Astrocyte of the spinal cord (primary cell): ENCODE measurements around the gene PKMYT1.

ENCODE experiments used
- DNase-seq: peaks from one replicate; pipeline ENCODE4 v3.0.0; 2011; ENCODE audit warnings: low read depth, low spot score
- H3K4me3 ChIP-seq: 2 replicates; pipeline ENCODE4 v1.5.1; 2011; ENCODE audit warnings: low read depth, mild to moderate bottlenecking, low read length, moderate library complexity
- in situ Hi-C: cut with HindIII; loops from 2 replicates; pipeline ENCODE4 v1.10.0; 2017; ENCODE audit warnings: low sequenced_read_pairs
- TF ChIP-seq, protein P1 (sequence below): IDR thresholded peaks from 2 replicates; pipeline ENCODE4 v1.5.1; 2012; ENCODE audit warnings: low read depth, mild to moderate bottlenecking, low read length, inconsistent platforms

The PKMYT1 gene

GRCh38 chr16:3022684-3023414 is 42.6 kb upstream of the PKMYT1 start:
- H3K4me3 ChIP-seq, result peak overlapping the region; percentile 80
- DNase-seq, result peak; percentile 51
- TF ChIP-seq, protein P1, sequence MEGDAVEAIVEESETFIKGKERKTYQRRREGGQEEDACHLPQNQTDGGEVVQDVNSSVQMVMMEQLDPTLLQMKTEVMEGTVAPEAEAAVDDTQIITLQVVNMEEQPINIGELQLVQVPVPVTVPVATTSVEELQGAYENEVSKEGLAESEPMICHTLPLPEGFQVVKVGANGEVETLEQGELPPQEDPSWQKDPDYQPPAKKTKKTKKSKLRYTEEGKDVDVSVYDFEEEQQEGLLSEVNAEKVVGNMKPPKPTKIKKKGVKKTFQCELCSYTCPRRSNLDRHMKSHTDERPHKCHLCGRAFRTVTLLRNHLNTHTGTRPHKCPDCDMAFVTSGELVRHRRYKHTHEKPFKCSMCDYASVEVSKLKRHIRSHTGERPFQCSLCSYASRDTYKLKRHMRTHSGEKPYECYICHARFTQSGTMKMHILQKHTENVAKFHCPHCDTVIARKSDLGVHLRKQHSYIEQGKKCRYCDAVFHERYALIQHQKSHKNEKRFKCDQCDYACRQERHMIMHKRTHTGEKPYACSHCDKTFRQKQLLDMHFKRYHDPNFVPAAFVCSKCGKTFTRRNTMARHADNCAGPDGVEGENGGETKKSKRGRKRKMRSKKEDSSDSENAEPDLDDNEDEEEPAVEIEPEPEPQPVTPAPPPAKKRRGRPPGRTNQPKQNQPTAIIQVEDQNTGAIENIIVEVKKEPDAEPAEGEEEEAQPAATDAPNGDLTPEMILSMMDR, result no peak
- in situ Hi-C loops, result no loop called here

DNA sequence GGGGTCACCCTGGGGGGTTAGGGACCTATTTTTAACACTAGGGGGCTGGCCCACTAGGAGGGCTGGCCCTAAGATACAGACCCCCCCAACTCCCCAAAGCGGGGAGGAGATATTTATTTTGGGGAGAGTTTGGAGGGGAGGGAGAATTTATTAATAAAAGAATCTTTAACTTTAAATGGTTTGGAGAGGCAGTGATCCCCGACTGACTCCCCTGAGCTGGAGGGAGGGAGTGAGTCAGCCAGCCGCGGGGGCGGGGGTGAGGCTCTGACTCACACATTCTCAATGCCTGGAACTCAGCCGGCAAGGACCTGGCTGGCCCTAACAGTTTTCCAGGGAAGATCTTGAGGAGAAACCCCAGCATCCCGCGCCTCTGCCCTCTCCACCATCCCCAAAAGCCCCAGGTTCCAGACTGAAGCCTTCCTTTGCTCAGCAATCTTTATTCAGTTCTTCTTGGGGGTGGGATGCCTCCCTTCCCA is 42.0 kb upstream of the PKMYT1 start:
- TF ChIP-seq, protein P1, result no peak
- H3K4me3 ChIP-seq, result peak overlapping the region; percentile 80
- DNase-seq, result peak; percentile 97
- in situ Hi-C loops, result no loop called here

DNA sequence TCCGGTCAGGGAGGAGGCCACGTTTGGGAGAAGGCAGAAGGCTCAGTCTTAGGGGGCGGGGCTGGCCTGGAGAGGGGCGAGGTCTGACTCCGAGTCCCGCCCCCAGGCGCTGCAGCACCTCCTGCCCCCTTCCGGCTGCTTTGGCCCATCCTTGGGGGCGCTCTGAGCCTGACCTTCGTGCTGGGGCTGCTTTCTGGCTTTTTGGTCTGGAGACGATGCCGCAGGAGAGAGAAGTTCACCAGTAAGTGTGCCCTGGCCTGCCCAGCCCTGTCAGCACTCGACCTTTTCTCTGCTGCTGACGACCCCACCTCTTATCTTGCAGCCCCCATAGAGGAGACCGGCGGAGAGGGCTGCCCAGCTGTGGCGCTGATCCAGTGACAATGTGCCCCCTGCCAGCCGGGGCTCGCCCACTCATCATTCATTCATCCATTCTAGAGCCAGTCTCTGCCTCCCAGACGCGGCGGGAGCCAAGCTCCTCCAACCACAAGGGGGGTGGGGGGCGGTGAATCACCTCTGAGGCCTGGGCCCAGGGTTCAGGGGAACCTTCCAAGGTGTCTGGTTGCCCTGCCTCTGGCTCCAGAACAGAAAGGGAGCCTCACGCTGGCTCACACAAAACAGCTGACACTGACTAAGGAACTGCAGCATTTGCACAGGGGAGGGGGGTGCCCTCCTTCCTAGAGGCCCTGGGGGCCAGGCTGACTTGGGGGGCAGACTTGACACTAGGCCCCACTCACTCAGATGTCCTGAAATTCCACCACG is 41.4 kb upstream of the PKMYT1 start:
- peak overlapping the region; percentile 80 for H3K4me3 ChIP-seq
- in situ Hi-C loops, result no loop called here
- TF ChIP-seq, protein P1, result peak; percentile 39
- DNase-seq, result peak; percentile 98

DNA sequence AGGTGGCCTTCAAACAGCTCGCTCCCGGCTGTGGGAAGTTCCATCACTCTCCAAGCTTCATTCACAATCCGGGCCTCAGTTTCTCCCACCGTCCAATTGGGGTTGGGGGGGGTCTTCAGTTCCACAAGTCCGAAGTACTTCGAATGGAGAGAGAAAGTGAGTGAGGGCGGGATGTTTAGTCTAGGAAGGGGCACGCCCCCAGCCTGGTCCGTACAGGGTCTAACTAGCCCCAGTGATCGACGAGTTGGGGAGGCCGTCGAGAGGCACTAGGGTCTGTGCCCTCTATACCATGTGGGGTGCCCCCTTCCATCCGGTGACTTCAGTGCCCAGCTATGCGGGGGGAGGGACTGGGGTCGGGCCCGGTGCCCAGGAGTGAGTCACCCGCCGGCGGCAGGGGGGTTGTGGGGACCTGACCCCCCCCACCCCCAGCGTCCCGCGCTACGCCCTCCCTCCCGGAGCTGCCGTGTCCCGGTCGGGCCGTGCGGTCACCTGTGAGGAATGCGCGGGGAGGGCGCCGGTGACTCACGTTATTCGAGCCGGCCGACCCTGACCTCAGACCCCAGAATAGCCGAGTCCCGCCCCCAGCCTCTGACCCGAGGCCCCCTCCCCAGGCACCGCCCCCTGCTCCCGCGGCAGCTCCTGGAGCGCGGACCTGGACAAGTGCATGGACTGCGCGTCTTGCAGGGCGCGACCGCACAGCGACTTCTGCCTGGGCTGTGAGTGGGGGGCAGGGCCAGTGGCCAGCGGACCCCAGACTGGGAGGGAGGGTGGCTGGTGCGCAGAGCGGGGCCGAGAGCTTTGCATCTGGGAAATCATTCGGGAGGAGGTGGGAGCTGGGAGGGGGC is 40.6 kb upstream of the PKMYT1 start:
- TF ChIP-seq, protein P1, result no peak
- peak overlapping the region; percentile 80 for H3K4me3 ChIP-seq
- in situ Hi-C loops, result no loop called here
- DNase-seq, result peak; percentile 91

DNA sequence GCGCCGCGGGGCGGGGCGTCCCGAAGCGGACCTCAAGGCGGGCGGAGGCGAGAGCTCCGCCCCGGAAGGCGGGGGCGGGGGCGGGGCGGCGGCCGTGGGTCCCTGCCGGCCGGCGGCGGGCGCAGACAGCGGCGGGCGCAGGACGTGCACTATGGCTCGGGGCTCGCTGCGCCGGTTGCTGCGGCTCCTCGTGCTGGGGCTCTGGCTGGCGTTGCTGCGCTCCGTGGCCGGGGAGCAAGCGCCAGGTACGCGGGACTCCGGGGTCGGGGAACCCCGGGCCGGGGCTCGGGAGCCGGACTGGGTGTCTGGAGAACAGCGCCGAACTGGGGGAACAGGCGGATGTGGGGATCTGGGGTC is 40.0 kb upstream of the PKMYT1 start, which contains the start of gene TNFRSF12A:
Gene TNFRSF12A, plus strand, starts transcription at position 122 of the 357 bp plus-strand sequence. Its CDS starts 30 bp downstream, at position 152.
- H3K4me3 ChIP-seq, result peak within 1 kb of the TSS; percentile 80
- peak; percentile 80 for DNase-seq
- in situ Hi-C loops, result no loop called here
- TF ChIP-seq, protein P1, result no peak
